OCI-LY3 (cell line): ENCODE results near the gene ASPRV1.
A peak's percentile ranks its signal among the peaks of the same experiment; 100 is the strongest.

Source experiments
- H2AFZ ChIP-seq: fragments of 200-600, 300-600 bp; shearing (Covaris generic); 2 replicates; pipeline ENCODE4 v1.6.0; 2014; ENCODE audit warnings: antibody characterized with exemption, low read depth, low read length
- H3K27ac ChIP-seq: fragments of 200-600, 300-600 bp; sonication (generic); 2 replicates; pipeline ENCODE4 v1.5.1; 2014; ENCODE audit warnings: mild to moderate bottlenecking, low read length, moderate library complexity, mixed read lengths
- H3K27me3 ChIP-seq: fragments of 200-600, 300-600 bp; sonication (generic); 2 replicates; pipeline ENCODE4 v1.6.1; 2014; ENCODE audit warnings: low read depth, low read length, mixed read lengths
- H3K36me3 ChIP-seq: fragments of 200-600, 300-600 bp; sonication (generic); replicated peaks from 2 replicates; pipeline ENCODE3; 2014; ENCODE audit warnings: low read depth, low read length, mixed read lengths
- H3K4me1 ChIP-seq: fragments of 300-600, 200-600 bp; sonication (generic); 2 replicates; pipeline ENCODE4 v1.6.1; 2014; ENCODE audit warnings: low read length, mixed read lengths
- H3K4me2 ChIP-seq: fragments of 200-600, 300-600 bp; sonication (generic); 2 replicates; pipeline ENCODE4 v1.6.1; 2014; ENCODE audit warnings: low read length, mixed read lengths
- H3K4me3 ChIP-seq: fragments of 300-600, 200-600 bp; sonication (generic); 2 replicates; pipeline ENCODE4 v1.5.1; 2014; ENCODE audit warnings: antibody characterized with exemption, mild to moderate bottlenecking, low read length, moderate library complexity
- H3K79me2 ChIP-seq: fragments of 300-600, 200-600 bp; shearing (Covaris generic); 2 replicates; pipeline ENCODE4 v1.6.1; 2014; ENCODE audit warnings: mild to moderate bottlenecking, low read length, mixed read lengths
- H3K9ac ChIP-seq: fragments of 300-600, 200-600 bp; shearing (Covaris generic); 2 replicates; pipeline ENCODE4 v1.6.0; 2014; ENCODE audit warnings: mild to moderate bottlenecking, low read length, moderate library complexity
- H3K9me3 ChIP-seq: fragments of 200-600, 300-600 bp; shearing (Covaris generic); 2 replicates; pipeline ENCODE4 v1.6.1; 2014; ENCODE audit warnings: low read length, mixed read lengths; ENCODE audit not compliant: insufficient read depth
- H4K20me1 ChIP-seq: fragments of 200-600, 300-600 bp; sonication (generic); 2 replicates; pipeline ENCODE4 v1.6.1; 2016; ENCODE audit warnings: low read length, mixed read lengths; ENCODE audit not compliant: insufficient read depth
- CTCF ChIP-seq: fragments of 200-600, 300-600 bp; sonication (generic); IDR thresholded peaks from 2 replicates; pipeline ENCODE4 v1.5.1; 2014; ENCODE audit warnings: antibody characterized with exemption, low read length, low read depth
- EZH2phosphoT487 ChIP-seq: fragments of 200-600 bp; shearing (Covaris generic); IDR thresholded peaks from 2 replicates; pipeline ENCODE4 v1.6.1; 2018; ENCODE audit warnings: antibody characterized with exemption, mixed run types, low read depth

Gene ASPRV1

GRCh38 chr2:69911985-69912563 is 49.4 kb downstream of the ASPRV1 start:
- no peak overlapping the region for H3K4me2 ChIP-seq
- H3K4me3 ChIP-seq, result no peak overlapping the region
- peaks cover 17% of the 10 kb centered on the region for H3K36me3 ChIP-seq
- no peaks in the 10 kb centered on the region for H3K79me2 ChIP-seq
- H3K27ac ChIP-seq, result no peak overlapping the region
- no peaks in the 10 kb centered on the region for H3K9me3 ChIP-seq
- no peak overlapping the region for H3K9ac ChIP-seq
- H4K20me1 ChIP-seq, result no peaks in the 10 kb centered on the region
- TF ChIP-seq CTCF (peak; percentile 73), EZH2phosphoT487 (no peak)
- no peak overlapping the region for H2AFZ ChIP-seq
- peaks cover 15% of the 10 kb centered on the region for H3K27me3 ChIP-seq
- H3K4me1 ChIP-seq, result no peaks in the 10 kb centered on the region
